Endodermal cell (in vitro differentiated cells): ENCODE measurements around the gene RTL9. TPM values are rescaled to one million over a fixed set of nuclear protein-coding genes. Genes with fewer than 3 reads are reported as not detected.

ENCODE experiments used
- DNase-seq: peaks from one replicate; pipeline ENCODE4 v3.0.0-alpha.2; 2017
- H3K27ac ChIP-seq: 2 replicates; pipeline ENCODE4 v1.5.1; 2013; ENCODE audit warnings: mild to moderate bottlenecking, low read depth, low read length, moderate library complexity
- H3K27me3 ChIP-seq: 2 replicates; pipeline ENCODE4 v1.6.1; 2013; ENCODE audit warnings: mild to moderate bottlenecking, low read length, moderate library complexity; ENCODE audit not compliant: insufficient read depth, control insufficient read depth, poor library complexity, severe bottlenecking
- H3K36me3 ChIP-seq: 2 replicates; pipeline ENCODE4 v1.7.0; 2013; ENCODE audit warnings: mild to moderate bottlenecking, low read length, moderate library complexity; ENCODE audit not compliant: control insufficient read depth, insufficient read depth
- H3K4me1 ChIP-seq: one replicate; pipeline ENCODE4 v1.7.0; 2013; ENCODE audit warnings: low read length; ENCODE audit not compliant: control insufficient read depth, insufficient read depth
- H3K4me3 ChIP-seq: 2 replicates; pipeline ENCODE4 v1.5.1; 2013; ENCODE audit warnings: mild to moderate bottlenecking, low read length, moderate library complexity
- H3K9ac ChIP-seq: 2 replicates; pipeline ENCODE4 v1.6.1; 2013; ENCODE audit warnings: mild to moderate bottlenecking, low read length, moderate library complexity; ENCODE audit not compliant: poor library complexity, severe bottlenecking; ENCODE audit errors: extremely low read depth
- H3K9me3 ChIP-seq: 2 replicates; pipeline ENCODE4 v1.6.1; 2013; ENCODE audit warnings: mild to moderate bottlenecking, low read length, moderate library complexity; ENCODE audit not compliant: control insufficient read depth
- H3K27ac Mint-ChIP-seq: 2 replicates; pipeline ENCODE4 v1.8.0; 2020; ENCODE audit warnings: mixed read lengths
- H3K27me3 Mint-ChIP-seq: 2 replicates; pipeline ENCODE4 v1.8.0; 2021; ENCODE audit warnings: mild to moderate bottlenecking, mixed read lengths; ENCODE audit not compliant: insufficient read depth
- H3K36me3 Mint-ChIP-seq: 2 replicates; pipeline ENCODE4 v1.8.0; 2020; ENCODE audit warnings: low read depth, mixed read lengths
- H3K4me1 Mint-ChIP-seq: 2 replicates; pipeline ENCODE4 v1.8.0; 2020; ENCODE audit warnings: mixed read lengths
- H3K4me3 Mint-ChIP-seq: 2 replicates; pipeline ENCODE4 v1.8.0; 2020; ENCODE audit warnings: mild to moderate bottlenecking, moderate library complexity, mixed read lengths
- H3K9me3 Mint-ChIP-seq: 2 replicates; pipeline ENCODE4 v1.8.0; 2020; ENCODE audit warnings: mild to moderate bottlenecking, mixed read lengths
- CTCF ChIP-seq: fragments of 200-600 bp; sonication (generic); conservative IDR thresholded peaks from 2 replicates; pipeline ENCODE4 v1.5.0; 2021; ENCODE audit warnings: antibody characterized with exemption, mild to moderate bottlenecking
- WGBS, 2 experiments: methylation state at CpG; one replicate each; pipeline versions ENCODE4 v1.1.5 to v1.1.7; 2013; ENCODE audit warnings: missing lambda C conversion rate in 2 of 2, mixed read lengths in 1 of 2; ENCODE audit not compliant: insufficient coverage in 1 of 2, insufficient read length in 1 of 2; 5-methylcytosine and 5-hydroxymethylcytosine counted together
- total RNA-seq, 2 donors: library from RNA; stranded (reverse); fragmentation: NEBNext Ultra II Directional in 1 of 2; extraction: Animal tissue kit (Norgen Biotek cat#: 25700) in 1 of 2; gene quantifications; 2 replicates in 1 of 2; 3 replicates in 1 of 2; pipeline ENCODE4 v1.2.1, GENCODE V29; 2021

The RTL9 gene
- total RNA-seq, 2 donors from 2014 or later: 0.29 TPM

- Histone ChIP-seq H3K27me3 (no peaks in the 10 kb centered on the region), H3K36me3 (no peaks in the 10 kb centered on the region), H3K4me3 (no peak overlapping the region), H3K27ac (no peak overlapping the region), H3K9ac (no peak overlapping the region), H3K9me3 (no peaks in the 10 kb centered on the region), H3K4me1 (peaks cover 4% of the 10 kb centered on the region)
- no peaks in the 10 kb centered on the region for H3K27me3 Mint-ChIP-seq
- 80% methylated on average over 3 of the region's 3 CpGs; no CpG with 5 or more reads in 1 of the 2 experiments for WGBS, 2 experiments
- peaks cover 62% of the 10 kb centered on the region for H3K4me1 Mint-ChIP-seq
- DNase-seq: no peak
- H3K27ac Mint-ChIP-seq: no peak overlapping the region
- H3K36me3 Mint-ChIP-seq: no peaks in the 10 kb centered on the region
- peak; percentile 61 for TF ChIP-seq CTCF
- no peaks in the 10 kb centered on the region for H3K9me3 Mint-ChIP-seq
- no peak overlapping the region for H3K4me3 Mint-ChIP-seq
Measured at GRCh38 chrX:110401135-110401534, 42.5 kb downstream of the RTL9 start.

- no peak overlapping the region for H3K4me3 ChIP-seq
- WGBS, 2 experiments: 87 to 88% methylated on average over 3 to 7 of the region's 7 CpGs
- TF ChIP-seq CTCF: no peak
- no peak overlapping the region for H3K9ac ChIP-seq
- H3K9me3 ChIP-seq: no peaks in the 10 kb centered on the region
- H3K27ac Mint-ChIP-seq: peak overlapping the region; percentile 54
- H3K27me3 ChIP-seq: no peaks in the 10 kb centered on the region
- no peaks in the 10 kb centered on the region for H3K36me3 ChIP-seq
- H3K27me3 Mint-ChIP-seq: no peaks in the 10 kb centered on the region
- H3K4me1 ChIP-seq: peaks cover 2% of the 10 kb centered on the region
- no peak overlapping the region for H3K4me3 Mint-ChIP-seq
- no peaks in the 10 kb centered on the region for H3K36me3 Mint-ChIP-seq
- DNase-seq: no peak
- no peak overlapping the region for H3K27ac ChIP-seq
- no peaks in the 10 kb centered on the region for H3K9me3 Mint-ChIP-seq
- H3K4me1 Mint-ChIP-seq: peaks cover 50% of the 10 kb centered on the region
Measured at GRCh38 chrX:110402091-110402849, 43.6 kb downstream of the RTL9 start.

DNA sequence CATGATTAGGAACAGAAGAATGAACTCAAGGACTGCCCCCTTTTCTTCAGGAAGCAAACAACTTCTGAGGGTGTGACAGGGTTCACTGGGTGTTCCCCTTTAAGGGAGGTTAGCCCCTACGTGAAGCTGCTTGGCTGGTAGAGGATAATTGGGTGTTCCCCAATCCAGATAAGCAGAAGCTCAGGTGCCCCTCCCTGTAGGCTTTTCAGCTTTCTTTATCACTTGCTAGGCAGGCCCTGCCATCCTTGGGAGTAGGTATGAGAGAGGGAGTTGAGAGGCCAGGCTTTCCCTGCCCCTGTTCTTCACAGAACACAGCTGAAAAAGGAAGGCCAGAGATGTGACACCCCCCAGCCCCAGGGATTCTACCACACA lies 44.2 kb downstream of the RTL9 start:
- Mint-ChIP-seq H3K4me1 (peaks cover 48% of the 10 kb centered on the region), H3K27ac (peak overlapping the region; percentile 54), H3K4me3 (no peak overlapping the region), H3K36me3 (no peaks in the 10 kb centered on the region), H3K27me3 (no peaks in the 10 kb centered on the region), H3K9me3 (no peaks in the 10 kb centered on the region)
- WGBS, 2 experiments: 100% methylated on average over 1 of the region's 1 CpG; no CpG with 5 or more reads in 1 of the 2 experiments
- H3K4me1 ChIP-seq: no peaks in the 10 kb centered on the region
- no peak for TF ChIP-seq CTCF
- H3K9ac ChIP-seq: no peak overlapping the region
- DNase-seq: no peak
- no peaks in the 10 kb centered on the region for H3K27me3 ChIP-seq
- H3K9me3 ChIP-seq: no peaks in the 10 kb centered on the region
- H3K36me3 ChIP-seq: no peaks in the 10 kb centered on the region
- H3K4me3 ChIP-seq: no peak overlapping the region
- H3K27ac ChIP-seq: no peak overlapping the region
